H1 (cell line): ENCODE results near the gene CYB561D2. TPM values are rescaled to one million over a fixed set of nuclear protein-coding genes. Genes with fewer than 3 reads are reported as not detected.

ENCODE experiments used
- CTCF ChIA-PET: fragments of 300-600 bp; sonication (Branson Sonifier 250); formaldehyde crosslinking; loops from one replicate; lab custom pipeline; 2021; ENCODE audit not compliant: partially characterized antibody; lab: Charles Lee
- POLR2A ChIA-PET: fragments of 300-600 bp; sonication (Branson Sonifier 250); formaldehyde crosslinking; loops from one replicate; lab custom pipeline; 2021; ENCODE audit warnings: inconsistent platforms; ENCODE audit not compliant: partially characterized antibody; lab: Charles Lee
- DNase-seq, 2 experiments: peaks; one replicate each; pipeline versions ENCODE4 v3.0.0 to v3.0.0-alpha.2; 2010 to 2022; ENCODE audit warnings: low spot score in 2 of 2, low read depth in 1 of 2, mixed read lengths in 1 of 2
- FAIRE-seq: peaks from 2 replicates; lab custom pipeline; 2011; peaks lifted over from hg19 to GRCh38; lab: Jason Lieb, UNC
- H2AFZ ChIP-seq: 2 replicates; pipeline ENCODE4 v1.8.1; 2012; ENCODE audit warnings: low read length, inconsistent platforms
- H2AK5ac ChIP-seq: 2 replicates; pipeline ENCODE4 v1.6.1; 2013; ENCODE audit warnings: low read depth, low read length
- H2BK120ac ChIP-seq: replicated peaks from 2 replicates; pipeline ENCODE3; 2013; ENCODE audit warnings: low read depth, low read length, inconsistent platforms
- H2BK12ac ChIP-seq: 2 replicates; pipeline ENCODE4 v1.6.1; 2013; ENCODE audit warnings: low read depth, low read length
- H2BK15ac ChIP-seq: 2 replicates; pipeline ENCODE4 v1.6.1; 2013; ENCODE audit warnings: low read length
- H2BK20ac ChIP-seq: 2 replicates; pipeline ENCODE4 v1.6.1; 2013; ENCODE audit warnings: low read length
- H2BK5ac ChIP-seq: 2 replicates; pipeline ENCODE4 v1.6.1; 2013; ENCODE audit warnings: low read depth, low read length
- H3K14ac ChIP-seq: 2 replicates; pipeline ENCODE4 v1.6.1; 2013; ENCODE audit warnings: inconsistent platforms; ENCODE audit not compliant: insufficient read length
- H3K18ac ChIP-seq: 2 replicates; pipeline ENCODE4 v1.6.1; 2013; ENCODE audit warnings: low read length; ENCODE audit errors: extremely low read depth
- H3K23ac ChIP-seq: 2 replicates; pipeline ENCODE4 v1.6.1; 2013; ENCODE audit warnings: inconsistent platforms; ENCODE audit not compliant: insufficient read length
- H3K23me2 ChIP-seq: 2 replicates; pipeline ENCODE4 v1.6.1; 2013; ENCODE audit warnings: low read depth, low read length
- H3K27ac ChIP-seq: 2 replicates; pipeline ENCODE4 v1.6.1; 2011; ENCODE audit warnings: low read depth, low read length, inconsistent platforms
- H3K27me3 ChIP-seq, 4 experiments: replicated peaks in 1 of 4; 1 replicate in 1 of 4; 2 replicates in 3 of 4; pipeline versions ENCODE4 v1.6.1 to v1.8.1; 2011 to 2013; ENCODE audit warnings: low read length in 3 of 4, mild to moderate bottlenecking in 3 of 4, inconsistent platforms in 2 of 4, mixed read lengths in 2 of 4, moderate library complexity in 1 of 4; ENCODE audit not compliant: control insufficient read depth in 3 of 4, insufficient read depth in 3 of 4; ENCODE audit errors: extremely low read depth in 1 of 4
- H3K36me3 ChIP-seq, 4 experiments: 2 replicates each; pipeline versions ENCODE4 v1.6.1 to v1.8.1; 2011 to 2013; ENCODE audit warnings: mild to moderate bottlenecking in 4 of 4, low read length in 3 of 4, moderate library complexity in 2 of 4, control low read depth in 1 of 4, inconsistent platforms in 1 of 4; ENCODE audit not compliant: insufficient read depth in 4 of 4, control insufficient read depth in 2 of 4
- H3K4ac ChIP-seq: replicated peaks from 2 replicates; pipeline ENCODE3; 2013; ENCODE audit warnings: low read length, low read depth, mixed read lengths, inconsistent platforms; ENCODE audit not compliant: insufficient read length
- H3K4me1 ChIP-seq, 4 experiments: replicated peaks in 1 of 4; 1 replicate in 1 of 4; 2 replicates in 3 of 4; pipeline versions ENCODE4 v1.6.1 to v1.8.1; 2011 to 2013; ENCODE audit warnings: low read length in 3 of 4, inconsistent platforms in 2 of 4, mixed read lengths in 1 of 4; ENCODE audit not compliant: insufficient read depth in 4 of 4, control insufficient read depth in 3 of 4
- H3K4me2 ChIP-seq, 2 experiments: 2 replicates each; pipeline versions ENCODE4 v1.6.1 to v1.8.1; 2011 to 2013; ENCODE audit warnings: low read depth in 2 of 2, low read length in 2 of 2, control low read depth in 1 of 2, inconsistent platforms in 1 of 2, mild to moderate bottlenecking in 1 of 2; ENCODE audit not compliant: insufficient read depth in 1 of 2
- H3K4me3 ChIP-seq, 4 experiments: fragments of 200-600, 300-600 bp in 1 of 4; sonication (generic), shearing (Covaris generic), sonication (Bioruptor Twin) in 1 of 4; 2 replicates each; pipeline versions ENCODE4 v1.5.1 to v1.8.1; 2011 to 2016; ENCODE audit warnings: low read length in 4 of 4, low read depth in 3 of 4, control low read depth in 2 of 4, inconsistent platforms in 2 of 4, mild to moderate bottlenecking in 2 of 4, mixed read lengths in 1 of 4, moderate library complexity in 1 of 4; ENCODE audit not compliant: insufficient read depth in 2 of 4; ENCODE audit errors: extremely low read depth in 1 of 4
- H3K56ac ChIP-seq: replicated peaks from 2 replicates; pipeline ENCODE3; 2013; ENCODE audit warnings: low read depth, mild to moderate bottlenecking, mixed read lengths, low read length, inconsistent platforms; ENCODE audit not compliant: insufficient read length
- H3K79me1 ChIP-seq: 2 replicates; pipeline ENCODE4 v1.6.1; 2013; ENCODE audit warnings: low read depth, low read length, control low read depth
- H3K79me2 ChIP-seq, 2 experiments: 2 replicates each; pipeline versions ENCODE4 v1.6.1 to v1.8.1; 2012 to 2013; ENCODE audit warnings: low read length in 2 of 2, mild to moderate bottlenecking in 2 of 2, inconsistent platforms in 1 of 2; ENCODE audit not compliant: insufficient read depth in 2 of 2, control insufficient read depth in 1 of 2
- H3K9ac ChIP-seq, 4 experiments: replicated peaks in 1 of 4; 1 replicate in 1 of 4; 2 replicates in 3 of 4; pipeline versions ENCODE4 v1.6.1 to v1.8.1; 2011 to 2013; ENCODE audit warnings: low read depth in 3 of 4, low read length in 3 of 4, control low read depth in 2 of 4, mild to moderate bottlenecking in 2 of 4, moderate library complexity in 2 of 4, inconsistent platforms in 1 of 4; ENCODE audit errors: extremely low read depth in 1 of 4
- H3K9me3 ChIP-seq, 2 experiments: 2 replicates each; pipeline versions ENCODE4 v1.6.1 to v1.8.1; 2012 to 2013; ENCODE audit warnings: mild to moderate bottlenecking in 2 of 2, moderate library complexity in 2 of 2, control low read depth in 1 of 2, inconsistent platforms in 1 of 2, low read depth in 1 of 2, low read length in 1 of 2, mixed read lengths in 1 of 2; ENCODE audit not compliant: insufficient read depth in 2 of 2
- H4K20me1 ChIP-seq, 2 experiments: replicated peaks in 1 of 2; 2 replicates each; pipeline versions ENCODE3 to v1.8.1; 2011 to 2013; ENCODE audit warnings: inconsistent platforms in 2 of 2, low read length in 2 of 2, mild to moderate bottlenecking in 1 of 2; ENCODE audit not compliant: insufficient read depth in 2 of 2, control insufficient read depth in 1 of 2
- H4K5ac ChIP-seq: 2 replicates; pipeline ENCODE4 v1.6.1; 2013; ENCODE audit warnings: low read length, low read depth, mixed read lengths, inconsistent platforms; ENCODE audit not compliant: insufficient read length
- H4K8ac ChIP-seq: 2 replicates; pipeline ENCODE4 v1.8.0; 2013; ENCODE audit warnings: mild to moderate bottlenecking, moderate library complexity, low read length, inconsistent platforms; ENCODE audit not compliant: insufficient read depth; ENCODE audit errors: extremely low read depth
- H4K91ac ChIP-seq: replicated peaks from 2 replicates; pipeline ENCODE3; 2013; ENCODE audit warnings: low read length, mixed read lengths, inconsistent platforms; ENCODE audit not compliant: insufficient read length
- ATF3 ChIP-seq: IDR thresholded peaks from 2 replicates; pipeline ENCODE4 v1.6.1; 2011; ENCODE audit warnings: low read depth, mild to moderate bottlenecking, low read length; ENCODE audit not compliant: insufficient read depth
- BACH1 ChIP-seq: IDR thresholded peaks from 2 replicates; pipeline ENCODE4 v1.6.1; 2012; ENCODE audit warnings: low read length, improper control_type of control experiment
- E2F6 ChIP-seq: IDR thresholded peaks from 2 replicates; pipeline ENCODE4 v1.6.1; 2012; ENCODE audit warnings: inconsistent platforms
- PHF8 ChIP-seq: fragments of 200-600 bp; sonication (generic); conservative IDR thresholded peaks from 2 replicates; pipeline ENCODE4 v1.7.1; 2012; ENCODE audit warnings: low read depth, mild to moderate bottlenecking, inconsistent platforms, low read length, moderate library complexity
- RBBP5 ChIP-seq: IDR thresholded peaks from 2 replicates; pipeline ENCODE4 v1.7.1; 2012; ENCODE audit warnings: low read depth, mild to moderate bottlenecking, inconsistent platforms, low read length, moderate library complexity, borderline replicate concordance
- SAP30 ChIP-seq: fragments of 300-600 bp; sonication (generic); IDR thresholded peaks from 2 replicates; pipeline ENCODE4 v1.7.1; 2012; ENCODE audit warnings: low read length, moderate library complexity, mild to moderate bottlenecking, inconsistent platforms; ENCODE audit not compliant: insufficient read depth, insufficient replicate concordance
- SIRT6 ChIP-seq: IDR thresholded peaks from one replicate; pipeline ENCODE4 v1.7.1; 2012; ENCODE audit warnings: low read length, inconsistent platforms
- SP2 ChIP-seq: IDR thresholded peaks from 2 replicates; pipeline ENCODE4 v1.6.1; 2012; ENCODE audit warnings: mild to moderate bottlenecking, low read length, inconsistent platforms
- TAF7 ChIP-seq: optimal IDR thresholded peaks from 2 replicates; pipeline ENCODE3; 2011; ENCODE audit warnings: low read depth, mild to moderate bottlenecking, inconsistent platforms, low read length, moderate library complexity, borderline replicate concordance
- WGBS, 2 experiments: shearing (Covaris generic) in 1 of 2; methylation state at CpG; one replicate each; pipeline versions ENCODE4 v1.1.6 to v1.1.7; 2013 to 2015; ENCODE audit warnings: low lambda C conversion rate in 2 of 2, mixed read lengths in 2 of 2, inconsistent platforms in 1 of 2, low coverage in 1 of 2, missing lambda C conversion rate in 1 of 2; ENCODE audit not compliant: insufficient replicate concordance in 2 of 2, insufficient coverage in 1 of 2, insufficient read length in 1 of 2; ENCODE audit errors: extremely low coverage in 1 of 2, missing lambda C conversion rate in 1 of 2; 5-methylcytosine and 5-hydroxymethylcytosine counted together
- polyA plus RNA-seq, 7 experiments: library from polyadenylated mRNA; depleted of rRNA in 3 of 7; stranded (reverse) in 5 of 7; unstranded in 2 of 7; fragments of >200 nt in 5 of 7; fragments of 200-250 nt in 2 of 7; gene quantifications; 1 replicate in 5 of 7; 2 replicates in 1 of 7; 4 replicates in 1 of 7; pipeline versions ENCODE4 v1.2.1 to v1.2.3, GENCODE V29; 2011 to 2013; ENCODE audit warnings: missing spikeins in 2 of 7, mixed read lengths in 2 of 7
- total RNA-seq: library from RNA; stranded (reverse); fragmentation: NEBNext Ultra II Directional; extraction: Animal tissue kit (Norgen Biotek cat#: 25700); gene quantifications from 2 replicates; pipeline ENCODE4 v1.2.1, GENCODE V29; 2021

CYB561D2 gene
- total and polyA plus RNA-seq, 2 of the 8 experiments (the other 6 are each of a cell fraction or from before 2014, with no cell fraction given), result 9.8 to 34.0 TPM

- H3K27me3 ChIP-seq, result peaks cover 0 to 5% (median under 1%) of the 10 kb centered on the region in 4 experiments; a peak in 3 of 7 replicates
- peak; percentile 94 for FAIRE-seq
- TF ChIP-seq SIRT6 (no peak), SAP30 (peak; percentile 44), TAF7 (no peak), PHF8 (peak; percentile 60; the same call in 1 of the 2 replicates), E2F6 (0 out of 2 replicates have a peak, but pooled peaks have one; percentile 49), BACH1 (no peak), RBBP5 (no peak), SP2 (no peak), ATF3 (peak; percentile 58; the same call in 1 of the 2 replicates)
Observed at GRCh38 chr3:50358911-50359759, 8.5 kb downstream of the CYB561D2 start, which contains the start of gene TMEM115. TSS of gene TMEM115 (minus strand) at chr3:50359521. CDS start at chr3:50359063, 458 bp downstream.

More at GRCh38 chr3:50358911-50359759, 8.5 kb downstream of the CYB561D2 start, which contains the start of gene TMEM115:
- Histone ChIP-seq H3K14ac (no peak within 1 kb of the TSS), H3K9ac (peak within 1 kb of the TSS; percentile 62 to 88 (median 70)), H3K79me1 (peaks cover 16% of the 10 kb centered on the region), H2BK20ac (no peak within 1 kb of the TSS), H3K36me3 (peaks cover 3 to 10% (median 5%) of the 10 kb centered on the region in 4 experiments; a peak in 5 of 8 replicates), H3K23me2 (peaks cover 10% of the 10 kb centered on the region; the same call in 1 of the 2 replicates), H2BK12ac (no peak within 1 kb of the TSS), H4K5ac (peak within 1 kb of the TSS; percentile 30), H2BK120ac (no peak within 1 kb of the TSS), H2AK5ac (no peak within 1 kb of the TSS), H3K18ac (peak within 1 kb of the TSS; percentile 55; the same call in 1 of the 2 replicates), H3K4me1 (peaks cover 0 to 16% (median 9%) of the 10 kb centered on the region in 4 experiments; a peak in 6 of 7 replicates), H2BK15ac (no peak within 1 kb of the TSS), H3K4ac (peak within 1 kb of the TSS; percentile 14), H3K79me2 (peaks cover 0 to 26% of the 10 kb centered on the region in 2 experiments; a peak in 2 of 4 replicates), H3K4me3 (peak within 1 kb of the TSS; percentile 75 to 85 (median 83)), H3K4me2 (peak within 1 kb of the TSS; percentile 72 to 87), H2AFZ (peak within 1 kb of the TSS; percentile 98), H3K27ac (peak within 1 kb of the TSS; percentile 46; the same call in 1 of the 2 replicates), H3K56ac (no peak within 1 kb of the TSS), H4K20me1 (peaks cover 9 to 24% of the 10 kb centered on the region in 2 experiments), H4K91ac (no peak within 1 kb of the TSS), H2BK5ac (peak within 1 kb of the TSS; percentile 73; the same call in 1 of the 2 replicates), H3K23ac (no peak within 1 kb of the TSS), H3K9me3 (no peaks in the 10 kb centered on the region), H4K8ac (peak within 1 kb of the TSS; percentile 94)
- ChIA-PET POLR2A (no interaction called here), CTCF (interaction anchor here (0.7 to 5.0 kb wide), 4 partner anchors 11 to 183 kb away, joined by 3 to 49 read pairs (median 22); partner anchors contain the start of genes CYB561D2, NPRL2 and ZMYND10)
- peak; percentile 91 to 98 for DNase-seq
- 7% methylated on average over 63 of the region's 64 CpGs; no CpG with 5 or more reads in 1 of the 2 experiments for WGBS, 2 experiments
